ENCODE results near the gene PRRC2C. TPM values are rescaled to one million over a fixed set of nuclear protein-coding genes. Genes with fewer than 3 reads are reported as not detected.

The PRRC2C gene
- total and polyA plus RNA-seq, 2 of the 4 experiments (the other 2 are of a cell fraction) = 54.0 to 58.3 TPM

DNA sequence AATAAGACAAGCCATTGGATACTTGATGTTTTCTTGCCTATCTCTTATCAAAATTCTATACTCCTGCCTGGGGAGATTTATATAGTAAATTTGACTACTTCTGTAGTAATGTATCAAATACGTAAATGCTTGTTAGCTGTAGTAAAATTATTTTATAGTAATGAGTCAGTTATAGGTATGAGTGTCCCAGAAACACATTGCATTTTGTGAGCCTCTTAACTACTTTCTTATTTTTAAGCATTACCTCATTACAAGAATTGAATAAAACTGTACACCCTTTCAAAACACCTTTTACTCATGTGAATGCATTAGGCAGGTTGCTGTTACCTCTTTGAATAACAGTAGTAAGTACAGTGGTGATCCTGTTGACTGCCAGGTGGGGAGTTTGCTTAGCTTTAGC is 28.4 kb downstream of the PRRC2C start:
- ATAC-seq (ENCODE audit: low read depth) = no peak; the same call in 1 of the 2 replicates
- peaks cover 21% of the 10 kb centered on the region for H3K36me3 ChIP-seq (ENCODE audit: control insufficient read depth, insufficient read depth, low read length)
- no TSS peak for BruUV-seq (replicated peaks)

More for the DNA sequence above, 28.4 kb downstream of the PRRC2C start:
- Histone ChIP-seq H2BK120ac (ENCODE audit: low read depth, low read length) (no peak overlapping the region), H3K14ac (replicated peaks; ENCODE audit: low read depth, low read length) (no peak overlapping the region), H2AK5ac (ENCODE audit: low read depth, low read length) (no peak overlapping the region), H3K4ac (ENCODE audit: low read depth, low read length) (no peak overlapping the region), H3K9ac (ENCODE audit: low read depth, low read length) (no peak overlapping the region), H3K4me2 (ENCODE audit: low read depth, low read length) (no peak overlapping the region), H3K4me3 (ENCODE audit: insufficient read depth, low read depth, low read length) (no peak overlapping the region), H3K18ac (ENCODE audit: low read depth, low read length) (no peak overlapping the region), H3K23ac (ENCODE audit: low read depth, low read length) (no peak overlapping the region), H2BK5ac (ENCODE audit: low read depth, low read length, poor library complexity, severe bottlenecking) (no peak overlapping the region), H3K27me3 (ENCODE audit: control insufficient read depth, insufficient read depth, low read length) (no peaks in the 10 kb centered on the region), H2AFZ (replicated peaks; ENCODE audit: low read length, poor library complexity) (no peak overlapping the region), H2BK15ac (ENCODE audit: low read depth, low read length) (no peak overlapping the region), H3K27ac (ENCODE audit: insufficient read depth, low read length) (no peak overlapping the region), H3K9me3 (ENCODE audit: control insufficient read depth, insufficient read depth, low read length) (no peaks in the 10 kb centered on the region), H3K9me1 (ENCODE audit: insufficient read depth, low read length) (no peaks in the 10 kb centered on the region; the same call in 1 of the 2 replicates), H3K79me1 (ENCODE audit: low read depth in 1 of 2, low read length in 2 of 2) (peaks cover 21 to 36% of the 10 kb centered on the region in 2 experiments), H4K8ac (ENCODE audit: low read depth in 2 of 2, low read length in 2 of 2) (no peak overlapping the region), H2BK20ac (ENCODE audit: low read depth, low read length) (no peak overlapping the region), H4K91ac (ENCODE audit: insufficient read depth, low read depth, low read length) (no peak overlapping the region), H2AK9ac (replicated peaks; ENCODE audit: low read depth, low read length, poor library complexity) (no peak overlapping the region), H4K20me1 (ENCODE audit: insufficient read depth, low read length) (peaks cover 48% of the 10 kb centered on the region), H3K56ac (ENCODE audit: extremely low read depth, insufficient read depth, low read length) (no peak overlapping the region), H3K4me1 (ENCODE audit: control insufficient read depth, insufficient read depth, low read length) (peaks cover 3% of the 10 kb centered on the region; the same call in 1 of the 2 replicates), H4K5ac (ENCODE audit: low read depth, low read length) (no peak overlapping the region)
- dilution Hi-C loops (cut with HindIII; ENCODE audit: low sequenced_read_pairs, unreplicated experiment) (no loop called here), intact Hi-C loops (cut with micrococcal nuclease) (no loop called here), in situ Hi-C loops (cut with MboI; ENCODE audit: low sequenced_read_pairs) (no loop called here)
- POLR2A ChIA-PET (ENCODE audit: unreplicated experiment) = no interaction called here
- CTCF ChIA-PET = no interaction called here
- WGBS, 2 experiments (ENCODE audit: extremely low coverage in 2 of 2, insufficient read length in 1 of 2) = no CpG with 5 or more reads among the region's 1 CpG
- no peak for TF ChIP-seq CHD1 (IDR thresholded peaks at IDR 0.05; ENCODE audit: low read depth, low read length)
- no peak for TF ChIP-seq NFE2L2 (IDR thresholded peaks at IDR 0.05; ENCODE audit: low read depth, low read length)
- no peak for TF ChIP-seq MXI1 (IDR thresholded peaks at IDR 0.05; ENCODE audit: borderline replicate concordance, low read depth, low read length)
- no peak for TF ChIP-seq MAZ (IDR thresholded peaks at IDR 0.05; ENCODE audit: borderline replicate concordance, low read depth, low read length)
- TF ChIP-seq SMC3 (IDR thresholded peaks at IDR 0.05; ENCODE audit: low read depth, low read length) = no peak
- TF ChIP-seq, protein P1, sequence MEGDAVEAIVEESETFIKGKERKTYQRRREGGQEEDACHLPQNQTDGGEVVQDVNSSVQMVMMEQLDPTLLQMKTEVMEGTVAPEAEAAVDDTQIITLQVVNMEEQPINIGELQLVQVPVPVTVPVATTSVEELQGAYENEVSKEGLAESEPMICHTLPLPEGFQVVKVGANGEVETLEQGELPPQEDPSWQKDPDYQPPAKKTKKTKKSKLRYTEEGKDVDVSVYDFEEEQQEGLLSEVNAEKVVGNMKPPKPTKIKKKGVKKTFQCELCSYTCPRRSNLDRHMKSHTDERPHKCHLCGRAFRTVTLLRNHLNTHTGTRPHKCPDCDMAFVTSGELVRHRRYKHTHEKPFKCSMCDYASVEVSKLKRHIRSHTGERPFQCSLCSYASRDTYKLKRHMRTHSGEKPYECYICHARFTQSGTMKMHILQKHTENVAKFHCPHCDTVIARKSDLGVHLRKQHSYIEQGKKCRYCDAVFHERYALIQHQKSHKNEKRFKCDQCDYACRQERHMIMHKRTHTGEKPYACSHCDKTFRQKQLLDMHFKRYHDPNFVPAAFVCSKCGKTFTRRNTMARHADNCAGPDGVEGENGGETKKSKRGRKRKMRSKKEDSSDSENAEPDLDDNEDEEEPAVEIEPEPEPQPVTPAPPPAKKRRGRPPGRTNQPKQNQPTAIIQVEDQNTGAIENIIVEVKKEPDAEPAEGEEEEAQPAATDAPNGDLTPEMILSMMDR (conservative IDR thresholded peaks at IDR 0.05; ENCODE audit: low read depth, low read length) = no peak
- TF ChIP-seq RFX5 (IDR thresholded peaks at IDR 0.05; ENCODE audit: low read depth, low read length) = no peak
- no peak for TF ChIP-seq FOS (IDR thresholded peaks at IDR 0.05; ENCODE audit: low read depth, low read length)
- DNase-seq = no peak

Measured in IMR-90 (cell line).